MM.1S (cell line): ENCODE measurements around the gene TLE1.

ENCODE experiments used
- DNase-seq: peaks from one replicate; pipeline ENCODE4 v3.0.0-alpha.2; 2015
- H2AFZ ChIP-seq: fragments of 300-600 bp; sonication (generic); 2 replicates; pipeline ENCODE4 v1.6.0; 2016; ENCODE audit warnings: antibody characterized with exemption, low read length
- H3F3A ChIP-seq: fragments of 300-600 bp; sonication (generic); 2 replicates; pipeline ENCODE4 v1.6.1; 2016; ENCODE audit warnings: mild to moderate bottlenecking, antibody characterized with exemption, low read length, moderate library complexity, mixed read lengths; ENCODE audit not compliant: insufficient read depth
- H3K27ac ChIP-seq: fragments of 300-600 bp; sonication (generic); 2 replicates; pipeline ENCODE4 v1.5.1; 2016; ENCODE audit warnings: mild to moderate bottlenecking, low read length
- H3K27me3 ChIP-seq: fragments of 300-600 bp; sonication (generic); replicated peaks from 2 replicates; pipeline ENCODE4 v1.6.0; 2016; ENCODE audit warnings: low read length; ENCODE audit not compliant: insufficient read depth
- H3K36me3 ChIP-seq: fragments of 300-600 bp; sonication (generic); replicated peaks from 2 replicates; pipeline ENCODE4 v1.6.1; 2016; ENCODE audit warnings: mild to moderate bottlenecking, low read length, mixed read lengths; ENCODE audit not compliant: insufficient read depth
- H3K4me1 ChIP-seq: fragments of 300-600 bp; sonication (generic); 2 replicates; pipeline ENCODE4 v1.6.1; 2016; ENCODE audit warnings: low read length, mixed read lengths
- H3K4me2 ChIP-seq: fragments of 300-600 bp; sonication (generic); 2 replicates; pipeline ENCODE4 v1.6.0; 2016; ENCODE audit warnings: low read depth, low read length
- H3K4me3 ChIP-seq: fragments of 300-600 bp; sonication (generic); 2 replicates; pipeline ENCODE4 v1.5.1; 2016; ENCODE audit warnings: low read length, mixed read lengths
- H3K79me2 ChIP-seq: fragments of 300-600 bp; sonication (generic); 2 replicates; pipeline ENCODE4 v1.6.1; 2016; ENCODE audit warnings: mixed run types, low read length, mixed read lengths
- H3K9ac ChIP-seq: fragments of 300-600 bp; sonication (generic); 2 replicates; pipeline ENCODE4 v1.6.1; 2016; ENCODE audit warnings: low read length, mixed read lengths
- H3K9me2 ChIP-seq: fragments of 300-600 bp; sonication (generic); replicated peaks from 2 replicates; pipeline ENCODE4 v1.6.1; 2016; ENCODE audit warnings: mild to moderate bottlenecking, low read length, mixed read lengths; ENCODE audit not compliant: insufficient read depth
- H3K9me3 ChIP-seq: fragments of 300-600 bp; sonication (generic); replicated peaks from 2 replicates; pipeline ENCODE4 v1.6.1; 2016; ENCODE audit warnings: mild to moderate bottlenecking, low read length, mixed read lengths; ENCODE audit not compliant: insufficient read depth
- H4K20me1 ChIP-seq: fragments of 300-600 bp; sonication (generic); 2 replicates; pipeline ENCODE4 v1.6.1; 2016; ENCODE audit warnings: mild to moderate bottlenecking, low read length, moderate library complexity, mixed read lengths; ENCODE audit not compliant: insufficient read depth
- CTCF ChIP-seq: fragments of 300-600 bp; sonication (generic); IDR thresholded peaks from 2 replicates; pipeline ENCODE4 v1.5.1; 2016; ENCODE audit warnings: antibody characterized with exemption, low read length, mixed read lengths
- EZH2 ChIP-seq: fragments of 300-600 bp; sonication (generic); optimal IDR thresholded peaks from 2 replicates; pipeline ENCODE3; 2017; ENCODE audit warnings: low read depth, mild to moderate bottlenecking, antibody characterized with exemption, low read length, mixed read lengths
- EZH2phosphoT487 ChIP-seq: fragments of 300-600 bp; sonication (generic); IDR thresholded peaks from 2 replicates; pipeline ENCODE4 v1.6.1; 2018; ENCODE audit warnings: antibody characterized with exemption, low read length

TLE1 gene

GRCh38 chr9:81586786-81587185 is 102.6 kb downstream of the TLE1 start:
- no peaks in the 10 kb centered on the region for H3K36me3 ChIP-seq
- no peak overlapping the region for H3K4me3 ChIP-seq
- no peak for DNase-seq
- H3K9ac ChIP-seq, result no peak overlapping the region
- H3K9me2 ChIP-seq, result no peaks in the 10 kb centered on the region
- no peak for TF ChIP-seq CTCF
- TF ChIP-seq EZH2phosphoT487, result no peak
- no peak for TF ChIP-seq EZH2
- no peaks in the 10 kb centered on the region for H3K79me2 ChIP-seq
- H3K4me2 ChIP-seq, result no peak overlapping the region
- H4K20me1 ChIP-seq, result no peaks in the 10 kb centered on the region
- no peaks in the 10 kb centered on the region for H3K9me3 ChIP-seq
- no peaks in the 10 kb centered on the region for H3K27me3 ChIP-seq
- no peaks in the 10 kb centered on the region for H3K4me1 ChIP-seq
- H3K27ac ChIP-seq, result no peak overlapping the region
- no peaks in the 10 kb centered on the region for H3F3A ChIP-seq
- H2AFZ ChIP-seq, result no peak overlapping the region

- no peaks in the 10 kb centered on the region for H3K27me3 ChIP-seq
- TF ChIP-seq CTCF, result no peak
- TF ChIP-seq EZH2phosphoT487, result no peak
- no peak for TF ChIP-seq EZH2
- no peak overlapping the region for H3K9ac ChIP-seq
- H3K36me3 ChIP-seq, result no peaks in the 10 kb centered on the region
- no peak for DNase-seq
- no peak overlapping the region for H3K27ac ChIP-seq
- H3K4me3 ChIP-seq, result no peak overlapping the region
- no peaks in the 10 kb centered on the region for H3F3A ChIP-seq
- no peaks in the 10 kb centered on the region for H3K9me2 ChIP-seq
- no peaks in the 10 kb centered on the region for H3K4me1 ChIP-seq
- no peaks in the 10 kb centered on the region for H4K20me1 ChIP-seq
- H2AFZ ChIP-seq, result no peak overlapping the region
- H3K9me3 ChIP-seq, result no peaks in the 10 kb centered on the region
- no peak overlapping the region for H3K4me2 ChIP-seq
- no peaks in the 10 kb centered on the region for H3K79me2 ChIP-seq
Observed at GRCh38 chr9:81585191-81585763, 104.1 kb downstream of the TLE1 start.

GRCh38 chr9:81584099-81584498 is 105.2 kb downstream of the TLE1 start:
- Histone ChIP-seq H3K4me3 (no peak overlapping the region), H3K9ac (no peak overlapping the region), H3K79me2 (no peaks in the 10 kb centered on the region), H3K4me1 (no peaks in the 10 kb centered on the region), H3K9me2 (no peaks in the 10 kb centered on the region), H3K36me3 (no peaks in the 10 kb centered on the region), H3K4me2 (no peak overlapping the region), H3K9me3 (no peaks in the 10 kb centered on the region), H3K27me3 (no peaks in the 10 kb centered on the region), H4K20me1 (no peaks in the 10 kb centered on the region), H2AFZ (no peak overlapping the region), H3F3A (no peaks in the 10 kb centered on the region), H3K27ac (no peak overlapping the region)
- no peak for DNase-seq
- TF ChIP-seq EZH2phosphoT487 (no peak), EZH2 (no peak), CTCF (no peak)
